ENCODE measurements around the gene SLC4A4.
"Not testable (repeated sequence)": the region's sequence is repeated elsewhere in the genome, so short reads cannot be mapped to it uniquely, and the experiment has no call there.

SLC4A4 gene

GRCh38 chr4:71360844-71361243 lies 22.0 kb downstream of the SLC4A4 start:
- no peak for DNase-seq (ENCODE audit: low spot score)

DNA sequence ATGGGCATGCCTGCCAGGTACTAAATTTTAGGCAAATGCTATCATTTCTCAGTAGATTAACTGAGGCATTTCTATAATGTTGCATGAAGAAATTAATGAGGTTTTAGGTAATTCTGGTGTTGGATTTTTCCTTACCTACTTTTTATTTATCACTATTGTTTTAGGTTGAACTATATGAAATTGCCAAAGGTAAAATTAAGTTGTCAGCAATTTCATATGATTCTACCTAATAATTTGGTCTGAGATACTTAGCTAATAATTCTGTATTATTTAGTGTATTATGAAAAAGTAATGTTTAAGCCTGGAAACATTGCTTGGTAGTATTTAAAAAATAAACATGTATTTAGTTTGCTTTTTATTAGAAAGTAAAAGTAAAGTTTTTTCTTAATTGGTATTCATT lies 22.7 kb downstream of the SLC4A4 start:
- DNase-seq (ENCODE audit: low spot score): no peak

GRCh38 chr4:71366766-71367165 lies 27.9 kb downstream of the SLC4A4 start:
- no peak for DNase-seq (ENCODE audit: low spot score)

GRCh38 chr4:71367546-71367945 lies 28.7 kb downstream of the SLC4A4 start:
- no peak for DNase-seq (ENCODE audit: low spot score)

DNA sequence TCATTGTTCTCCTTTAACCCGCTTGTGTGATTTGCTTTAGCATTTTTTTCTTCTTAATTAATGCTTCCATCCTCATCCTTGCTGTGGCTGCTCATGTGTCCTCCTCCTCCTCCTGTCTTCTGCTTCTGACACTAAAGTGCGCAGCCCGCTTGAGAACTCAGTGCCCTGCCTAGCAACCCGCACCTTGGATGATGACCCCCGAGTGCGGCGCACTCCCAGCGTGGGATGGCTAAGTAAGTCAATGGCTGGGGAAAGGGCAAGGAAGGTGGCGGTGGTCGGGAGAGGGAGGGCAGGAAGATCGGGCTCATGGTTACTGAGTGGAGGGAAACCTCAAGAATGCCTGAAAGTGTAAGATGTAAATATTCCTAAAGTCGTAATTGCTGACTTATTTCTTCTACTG lies 30.1 kb downstream of the SLC4A4 start:
- no peak for DNase-seq (ENCODE audit: low spot score)

- no peak for DNase-seq (ENCODE audit: low spot score)
These were observed 30.7 kb downstream of the SLC4A4 start for GRCh38 chr4:71369536-71369935.

- DNase-seq (ENCODE audit: low spot score): no peak
These were observed 36.7 kb downstream of the SLC4A4 start for GRCh38 chr4:71375494-71375893.

DNA sequence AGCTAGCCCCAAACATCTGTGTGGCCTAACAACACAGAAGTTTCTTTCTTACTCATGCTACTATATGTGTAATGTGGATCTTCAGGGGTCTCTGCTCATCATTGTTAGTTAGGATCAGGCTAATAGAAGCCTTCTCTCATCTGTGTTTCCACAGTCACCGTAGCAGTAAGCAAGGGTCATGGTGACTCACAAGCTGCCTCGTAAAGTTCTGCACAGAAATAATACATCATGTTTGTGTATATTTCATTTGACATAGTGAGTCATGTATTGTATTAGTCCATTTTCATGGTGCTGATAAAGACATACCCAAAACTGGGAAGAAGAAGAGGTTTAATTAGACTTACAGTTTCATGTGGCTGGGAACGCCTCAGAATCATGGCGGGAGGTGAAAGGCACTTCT lies 38.7 kb downstream of the SLC4A4 start:
- peak; percentile 16 for DNase-seq (ENCODE audit: low spot score)

DNA sequence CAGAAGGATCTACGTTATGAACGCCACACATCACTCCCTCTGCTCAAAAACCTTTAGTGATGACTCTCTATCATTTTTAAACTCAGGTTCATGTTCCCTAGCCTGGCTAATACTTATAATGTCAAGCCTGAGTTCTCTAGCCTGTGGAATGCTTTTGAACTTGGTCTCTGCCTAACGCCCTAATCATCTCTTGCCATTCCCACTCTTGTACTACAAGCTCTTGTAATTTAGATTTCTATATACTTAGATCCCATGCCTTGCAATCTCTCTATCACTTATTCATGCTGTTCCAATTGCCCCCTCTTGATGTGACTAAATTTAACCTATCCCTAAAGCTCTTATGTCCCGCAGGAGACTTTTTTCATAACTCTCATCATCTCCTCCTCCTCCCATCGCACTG lies 40.3 kb downstream of the SLC4A4 start:
- no peak for DNase-seq (ENCODE audit: low spot score)

GRCh38 chr4:71380788-71381187 lies 42.0 kb downstream of the SLC4A4 start:
- no peak for DNase-seq (ENCODE audit: low spot score)

DNA sequence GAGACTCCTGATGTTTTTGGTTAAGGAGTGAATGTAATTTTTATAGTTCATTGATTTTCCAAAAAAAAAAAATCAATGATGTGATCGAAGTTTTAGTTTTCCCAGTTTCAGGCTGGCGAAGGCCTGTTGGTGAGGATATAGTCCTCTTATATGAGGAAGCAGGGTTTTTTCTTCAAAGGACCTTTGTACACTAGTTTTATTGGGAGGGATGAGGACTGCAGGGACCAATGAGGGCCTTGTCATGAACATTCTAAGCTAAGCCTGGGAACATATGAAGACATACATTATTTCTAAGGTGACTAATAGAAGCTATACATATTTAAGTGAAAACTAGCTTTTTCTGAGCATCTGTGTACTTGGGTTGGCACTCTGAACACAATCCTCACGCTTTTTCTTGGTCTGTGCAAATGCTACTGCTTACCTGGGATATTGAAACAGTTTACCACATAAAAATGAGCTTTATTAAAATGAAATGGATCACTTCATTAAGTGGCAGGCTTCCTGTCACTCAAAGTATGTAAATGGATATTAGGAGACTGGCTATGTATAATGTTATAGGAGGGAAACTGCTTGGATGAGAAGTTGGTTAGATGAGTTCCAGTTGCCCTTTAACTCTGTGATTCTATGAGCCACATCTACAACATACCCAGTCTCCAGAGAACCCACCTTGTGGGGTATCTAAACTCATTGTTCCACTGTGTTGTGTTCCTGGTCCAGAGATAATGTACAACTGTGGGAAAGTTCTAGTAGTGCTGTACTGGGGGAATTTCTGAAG lies 43.5 kb downstream of the SLC4A4 start:
- DNase-seq (ENCODE audit: low spot score): no peak

GRCh38 chr4:71382900-71383560 lies 44.2 kb downstream of the SLC4A4 start:
- no peak for DNase-seq (ENCODE audit: low spot score)

DNA sequence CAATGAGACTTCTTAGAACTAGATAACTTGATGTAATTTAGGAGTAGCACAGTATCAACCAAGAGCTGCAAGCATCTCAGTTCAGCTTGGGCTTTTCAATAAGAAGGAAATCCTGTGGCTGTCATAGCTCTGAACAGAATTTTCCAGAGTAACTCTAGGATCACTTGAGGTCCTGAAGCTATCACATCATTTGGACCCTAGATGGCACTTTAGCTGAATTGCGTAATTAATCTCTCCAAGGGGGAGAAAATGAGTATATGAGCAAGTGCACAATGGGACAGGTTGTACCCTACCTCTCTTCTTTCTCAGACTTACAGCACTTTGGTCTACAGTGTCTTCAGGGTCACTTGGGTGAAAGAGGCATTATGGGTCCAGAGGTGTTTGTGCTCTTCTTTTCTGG lies 45.2 kb downstream of the SLC4A4 start:
- no peak for DNase-seq (ENCODE audit: low spot score)

DNA sequence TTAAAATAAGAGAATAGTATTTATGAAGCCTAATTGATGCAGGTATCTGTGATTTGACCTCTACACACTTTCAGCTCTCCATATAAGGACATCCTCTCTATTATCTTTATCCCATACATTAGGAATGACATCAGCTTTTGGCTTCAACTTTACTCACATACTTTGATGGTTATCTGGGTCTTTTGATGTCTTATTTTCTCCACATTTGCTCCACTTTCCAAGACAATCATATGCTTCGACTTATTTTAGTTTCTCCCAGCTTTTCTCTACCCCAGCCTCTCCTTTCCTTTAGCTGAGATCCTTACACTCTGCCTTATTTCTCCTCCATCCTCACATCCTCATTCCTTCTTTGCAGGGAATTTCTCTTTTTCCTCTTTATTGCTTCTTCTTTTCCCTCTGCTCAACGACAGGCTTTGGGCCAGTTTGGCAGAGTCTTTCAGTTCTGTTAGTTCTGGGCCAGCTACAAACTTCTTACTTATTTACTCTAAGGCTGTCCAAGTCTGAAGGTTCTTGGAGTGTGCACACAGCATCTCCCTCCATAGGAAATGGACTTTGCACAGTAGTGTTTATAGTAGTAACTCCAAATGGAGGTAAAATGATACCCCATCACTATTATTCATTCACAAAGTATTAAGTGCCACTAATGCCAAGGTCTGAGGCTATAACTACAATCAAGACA lies 50.5 kb downstream of the SLC4A4 start:
- DNase-seq (ENCODE audit: low spot score): no peak

DNA sequence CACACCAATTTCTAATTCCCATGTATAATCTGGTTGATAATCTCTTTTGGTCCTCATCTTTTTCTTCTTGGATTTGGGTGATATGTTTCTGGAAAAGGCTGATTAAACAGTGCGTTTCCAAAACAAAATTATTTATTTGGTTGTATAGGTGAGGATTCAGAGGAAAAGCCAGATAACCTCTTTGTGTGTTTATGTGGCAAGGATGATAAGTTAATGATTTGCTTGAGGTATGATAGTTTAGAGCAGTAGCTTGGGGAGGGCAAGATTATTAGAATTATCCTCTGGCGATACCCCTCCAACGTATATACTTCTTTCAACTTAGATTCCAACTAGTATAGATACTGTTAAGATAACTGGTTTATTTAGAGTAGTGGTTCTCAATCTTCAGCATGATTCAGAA lies 53.3 kb downstream of the SLC4A4 start:
- no peak for DNase-seq (ENCODE audit: low spot score)

DNA sequence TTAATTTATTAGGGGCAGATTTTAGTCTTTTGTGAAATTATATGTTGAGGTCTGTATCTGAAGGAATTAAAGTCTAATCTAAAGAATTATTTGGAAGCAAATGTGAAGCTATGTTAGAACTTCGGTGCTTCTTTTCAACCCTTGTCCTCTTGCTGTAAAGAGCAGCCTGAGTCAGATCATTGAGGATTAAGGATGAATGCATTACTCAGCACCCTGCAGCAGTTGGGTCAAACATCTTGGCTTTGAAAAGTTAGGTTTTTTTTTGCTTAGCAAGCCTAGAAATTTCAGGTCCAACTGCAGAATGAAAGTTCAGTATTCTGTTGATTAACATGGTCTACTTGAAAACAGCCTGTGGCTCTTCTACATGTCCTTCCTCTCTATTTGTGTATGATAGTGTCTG lies 57.6 kb downstream of the SLC4A4 start:
- DNase-seq (ENCODE audit: low spot score): no peak

- DNase-seq (ENCODE audit: low spot score): no peak
These were observed 62.0 kb downstream of the SLC4A4 start for GRCh38 chr4:71400810-71401209.

DNA sequence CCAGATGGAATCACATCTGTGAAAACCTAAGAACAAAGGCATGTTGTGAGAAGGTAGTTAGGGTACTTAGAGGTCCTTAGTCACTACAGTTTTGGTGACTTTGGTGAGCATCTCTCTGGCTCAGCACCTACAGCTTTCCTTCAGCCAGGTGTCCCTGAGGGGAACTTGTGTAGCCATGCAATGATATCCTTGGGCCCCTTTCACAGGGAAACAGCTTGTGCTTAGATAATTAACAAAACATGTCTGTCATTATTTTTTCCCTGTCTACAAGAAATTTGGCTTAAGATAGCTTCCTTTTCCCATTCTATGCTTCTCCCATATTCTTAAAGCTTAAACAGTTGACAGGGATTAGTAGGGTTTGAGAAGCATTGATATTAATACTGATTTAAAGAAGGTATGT lies 63.8 kb downstream of the SLC4A4 start:
- no peak for DNase-seq (ENCODE audit: low spot score)

DNA sequence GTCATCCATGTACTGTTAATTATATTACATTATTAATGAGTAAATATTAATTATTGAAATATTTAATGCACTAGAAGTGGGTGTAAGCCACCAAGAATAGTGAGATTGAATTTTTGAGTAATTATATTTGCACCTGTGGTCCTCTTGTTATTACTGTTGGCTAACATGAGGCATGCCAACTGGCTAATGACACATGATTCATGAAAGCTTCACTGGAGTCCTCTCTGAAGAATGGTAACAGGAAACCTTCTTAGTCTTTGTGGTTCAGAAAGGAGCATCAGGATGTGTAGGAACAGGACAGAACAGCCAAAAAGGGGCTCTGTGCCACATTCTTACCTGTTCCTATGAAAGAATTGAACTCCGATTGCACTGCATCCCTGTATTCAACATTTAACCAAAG lies 65.2 kb downstream of the SLC4A4 start:
- no peak for DNase-seq (ENCODE audit: low spot score)

GRCh38 chr4:71405791-71406190 lies 67.0 kb downstream of the SLC4A4 start:
- DNase-seq (ENCODE audit: low spot score): no peak

DNA sequence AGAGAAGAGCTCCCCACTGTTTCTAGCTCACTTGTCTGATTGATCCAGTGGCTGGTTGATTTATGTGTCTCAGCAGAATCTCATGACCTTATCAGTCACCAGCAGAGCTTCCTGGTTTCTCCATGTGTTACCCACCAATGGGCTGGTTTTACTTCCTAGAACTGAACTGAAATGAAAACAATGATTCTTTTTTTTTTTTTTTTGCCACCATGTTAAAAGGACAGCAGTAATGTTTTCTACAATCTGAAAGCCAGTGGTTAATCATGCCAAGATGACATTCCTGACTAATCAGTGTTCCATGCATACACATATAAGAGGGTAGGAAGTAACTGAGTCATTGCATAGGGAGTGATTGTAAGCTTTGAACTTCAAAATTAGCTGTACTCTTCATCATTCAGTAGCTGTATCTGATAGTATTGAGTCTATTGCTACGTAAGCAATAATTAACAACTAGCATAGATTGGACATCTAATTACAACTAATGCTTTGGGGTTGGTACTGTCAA lies 67.7 kb downstream of the SLC4A4 start:
- DNase-seq (ENCODE audit: low spot score): peak; percentile 15

DNA sequence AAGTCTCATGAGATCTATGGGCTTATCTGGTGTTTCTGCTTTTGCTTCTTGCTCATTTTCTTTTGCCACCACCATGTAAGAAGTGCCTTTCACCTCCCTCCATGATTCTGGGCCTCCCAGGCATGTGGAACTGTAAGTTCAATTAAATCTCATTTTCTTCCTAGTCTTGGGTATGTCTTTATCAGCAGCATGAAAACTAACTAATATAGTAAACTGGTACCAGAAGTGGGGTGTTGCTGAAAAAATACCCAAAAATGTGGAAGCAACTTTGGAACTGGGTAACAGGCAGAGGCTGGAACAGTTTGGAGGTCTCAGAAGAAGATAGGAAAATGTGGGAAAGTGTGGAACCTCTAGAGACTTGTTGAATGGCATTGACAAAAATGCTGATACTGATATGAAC lies 70.1 kb downstream of the SLC4A4 start:
- DNase-seq (ENCODE audit: low spot score): not testable (repeated sequence)

DNA sequence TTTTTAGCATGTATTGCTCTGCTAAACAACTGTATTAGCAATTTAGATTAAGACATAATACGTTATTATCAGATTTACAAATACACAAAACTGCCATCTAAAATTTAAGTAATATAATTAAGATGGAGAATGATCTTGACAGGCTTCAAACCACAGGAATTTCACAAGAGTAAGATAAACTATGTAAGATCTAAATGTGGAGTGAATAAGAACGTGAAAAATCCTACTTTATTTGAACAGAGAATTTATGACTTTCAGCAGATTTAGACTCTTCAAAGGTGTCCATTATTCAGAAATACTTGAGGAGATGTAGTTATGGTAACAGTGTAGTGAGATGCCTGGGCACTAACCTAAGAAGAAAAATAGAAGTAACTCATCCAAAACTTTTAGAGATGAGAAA lies 73.2 kb downstream of the SLC4A4 start:
- no peak for DNase-seq (ENCODE audit: low spot score)

Data from kidney capillary endothelial cell (primary cell).